Activated T-cell treated with anti-CD3 and anti-CD28 coated beads for 4 hours (primary cell): ENCODE data around the gene ORC5.
"Not testable (repeated sequence)": the region's sequence is repeated elsewhere in the genome, so short reads cannot be mapped to it uniquely, and the experiment has no call there.

Source experiments
- DNase-seq: peaks from one replicate; pipeline ENCODE4 v3.0.0-alpha.2; 2020

The ORC5 gene

GRCh38 chr7:104185346-104185745, 22.5 kb downstream of the ORC5 start:
- DNase-seq, result no peak

DNA sequence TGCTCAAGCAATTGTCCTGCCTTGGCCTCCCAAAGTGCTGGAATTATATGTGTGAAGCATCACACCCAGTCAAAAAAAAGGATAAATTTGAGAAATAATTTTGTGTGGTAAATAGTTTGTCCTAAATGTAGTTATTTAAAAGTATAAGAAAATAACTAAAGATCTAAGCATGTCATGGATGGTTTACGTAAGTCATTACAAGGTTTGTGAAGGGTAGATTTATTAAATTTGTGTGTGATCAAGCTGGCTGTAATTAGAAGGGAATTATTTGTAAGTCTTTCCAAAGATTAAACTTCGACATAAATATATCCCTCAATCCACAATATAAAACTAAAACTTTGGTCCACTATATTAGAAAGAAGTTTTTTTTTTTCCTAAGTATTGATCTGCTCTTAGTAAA, 28.6 kb downstream of the ORC5 start:
- DNase-seq, result no peak

DNA sequence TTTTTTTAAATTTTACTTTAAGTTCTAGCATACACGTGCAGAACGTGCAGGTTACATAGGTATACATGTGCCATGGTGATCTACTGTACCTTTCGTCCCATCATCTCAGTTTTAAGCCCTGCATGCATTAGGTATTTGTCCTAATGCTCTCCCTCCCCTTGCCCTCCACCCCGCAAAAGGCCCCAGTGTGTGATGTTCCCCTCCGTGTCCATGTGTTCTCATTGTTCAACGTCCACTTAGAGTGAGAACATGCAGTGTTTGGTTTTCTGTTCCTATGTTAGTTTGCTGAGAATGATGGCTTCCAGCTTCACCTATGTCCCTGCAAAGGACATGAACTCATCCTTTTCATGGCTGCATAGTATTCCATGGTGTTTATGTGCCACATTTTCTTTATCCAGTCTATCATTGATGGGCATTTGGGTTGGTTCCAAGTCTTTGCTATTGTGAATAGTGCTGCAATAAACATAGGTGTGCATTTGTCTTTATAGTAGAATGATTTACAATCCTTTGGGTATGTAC, 30.2 kb downstream of the ORC5 start:
- not testable (repeated sequence) for DNase-seq

- no peak for DNase-seq
Measured at GRCh38 chr7:104176332-104176731, 31.5 kb downstream of the ORC5 start.

- no peak for DNase-seq
Measured at GRCh38 chr7:104175361-104175984, 32.3 kb downstream of the ORC5 start.

DNA sequence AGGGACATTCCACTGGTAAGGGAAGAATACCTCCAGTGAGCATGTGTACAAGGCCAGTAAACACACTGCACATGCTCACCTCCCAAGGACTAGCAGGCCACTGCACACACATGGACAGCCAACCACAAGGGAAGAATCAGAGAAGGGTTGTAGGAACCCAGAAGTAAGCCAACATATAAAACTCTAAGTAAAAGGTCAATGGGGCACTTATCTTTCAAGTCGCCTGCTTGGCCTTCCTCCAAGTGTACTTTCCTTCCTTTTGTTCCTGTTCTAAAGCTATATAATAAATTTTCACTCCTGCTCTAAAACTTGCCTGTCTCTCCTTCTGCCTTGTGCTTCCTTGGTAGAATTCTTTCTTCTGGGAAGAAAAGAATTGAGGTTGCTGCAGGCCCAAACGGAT, 33.0 kb downstream of the ORC5 start:
- DNase-seq, result no peak

DNA sequence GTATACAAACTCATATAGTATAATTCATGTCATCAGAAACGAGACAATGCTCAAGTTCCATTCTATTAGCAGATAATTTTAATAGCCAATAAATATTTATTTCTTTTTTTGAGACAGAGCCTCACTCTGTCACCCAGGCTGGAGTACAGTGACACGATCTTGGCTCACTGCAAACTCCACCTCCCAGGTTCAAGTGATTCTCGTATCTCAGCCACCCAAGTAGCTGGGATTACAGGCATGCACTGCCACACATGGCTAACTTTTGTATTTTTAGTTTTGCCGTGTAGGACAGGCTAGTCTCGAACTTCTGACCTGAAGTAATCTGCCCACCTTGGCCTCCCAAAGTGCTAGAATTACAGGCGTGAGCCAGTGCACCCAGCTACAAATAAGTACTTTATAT, 45.7 kb downstream of the ORC5 start:
- DNase-seq, result no peak

GRCh38 chr7:104161244-104161643, 46.6 kb downstream of the ORC5 start:
- DNase-seq, result no peak

DNA sequence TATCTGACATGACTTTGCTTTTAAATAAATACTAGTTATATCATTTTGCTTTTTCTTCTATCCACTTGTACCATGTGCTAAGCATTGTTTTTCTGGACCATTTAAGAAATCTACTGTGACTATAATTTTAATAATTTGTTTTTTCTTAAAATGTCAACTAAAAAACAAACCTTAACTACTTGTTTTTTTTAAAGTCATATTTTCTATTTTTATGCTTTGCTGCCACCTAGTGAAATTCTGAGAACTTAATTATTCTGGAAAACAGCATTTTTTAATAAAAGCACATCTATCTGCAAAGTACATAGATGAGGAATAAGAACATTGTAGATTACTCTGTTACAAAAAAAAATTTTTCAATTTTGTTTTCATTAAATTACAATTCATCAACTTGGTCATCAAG, 47.4 kb downstream of the ORC5 start:
- DNase-seq, result no peak

DNA sequence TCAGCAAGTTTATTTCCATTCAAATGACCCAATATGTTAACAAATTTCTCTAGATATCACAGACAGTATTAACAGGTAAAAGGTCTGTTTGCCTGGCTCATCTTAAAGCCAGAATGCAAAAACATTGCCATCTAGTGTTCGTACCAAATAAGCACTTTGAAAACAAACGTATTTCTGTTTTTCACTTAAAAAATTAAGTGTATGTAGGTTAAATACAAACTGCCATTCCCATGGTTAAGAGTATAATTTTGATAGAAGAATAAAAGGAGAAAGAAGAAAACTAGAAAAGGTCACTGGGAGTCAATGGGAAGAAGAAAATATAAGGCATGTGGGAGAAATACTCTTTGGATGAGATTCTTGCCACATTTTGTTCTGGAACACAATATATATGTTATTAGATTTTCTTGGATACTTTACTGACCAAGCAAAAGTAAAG, 51.0 kb downstream of the ORC5 start:
- DNase-seq, result no peak

GRCh38 chr7:104153287-104153686, 54.5 kb downstream of the ORC5 start:
- DNase-seq, result no peak

GRCh38 chr7:104152468-104152867, 55.3 kb downstream of the ORC5 start:
- DNase-seq, result no peak

GRCh38 chr7:104150470-104150869, 57.3 kb downstream of the ORC5 start:
- DNase-seq, result no peak

DNA sequence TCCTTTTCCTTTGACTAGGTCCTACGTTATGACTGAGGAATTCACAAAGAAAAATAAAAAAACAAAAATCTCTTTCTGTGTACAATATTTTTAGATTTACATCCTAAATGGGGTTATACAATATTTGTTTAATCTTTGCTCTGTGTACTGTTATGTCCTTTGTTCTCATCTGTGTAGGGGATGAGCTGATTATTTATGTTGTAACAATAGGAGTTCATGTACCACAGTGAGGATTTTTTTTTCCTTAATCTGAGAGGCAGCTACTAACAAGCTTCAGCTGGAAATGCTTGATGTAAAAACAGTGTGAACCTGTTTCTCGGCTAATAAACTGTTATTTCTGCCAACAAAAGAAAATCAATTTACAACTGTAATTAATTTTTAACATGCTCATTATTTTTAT, 58.0 kb downstream of the ORC5 start:
- no peak for DNase-seq

DNA sequence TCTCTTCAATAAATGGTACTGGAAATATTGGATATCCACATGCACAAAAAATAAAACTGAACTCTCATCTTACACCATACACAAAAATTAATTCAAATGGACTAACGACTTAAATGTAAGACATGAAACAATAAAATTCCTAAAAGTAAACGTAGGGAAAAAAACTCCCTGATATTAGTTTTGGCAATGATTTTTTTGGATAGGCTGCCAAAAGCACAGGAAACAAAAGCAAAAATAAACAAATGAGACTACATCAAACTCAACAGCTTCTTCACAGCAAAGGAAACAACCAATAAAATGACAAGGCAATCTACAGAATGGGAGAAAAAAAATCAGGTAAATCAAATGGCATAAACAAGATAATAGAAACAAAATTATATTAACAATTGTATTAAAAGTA, 65.7 kb downstream of the ORC5 start:
- DNase-seq, result no peak

- no peak for DNase-seq
Measured at GRCh38 chr7:104137971-104138370, 69.8 kb downstream of the ORC5 start.

DNA sequence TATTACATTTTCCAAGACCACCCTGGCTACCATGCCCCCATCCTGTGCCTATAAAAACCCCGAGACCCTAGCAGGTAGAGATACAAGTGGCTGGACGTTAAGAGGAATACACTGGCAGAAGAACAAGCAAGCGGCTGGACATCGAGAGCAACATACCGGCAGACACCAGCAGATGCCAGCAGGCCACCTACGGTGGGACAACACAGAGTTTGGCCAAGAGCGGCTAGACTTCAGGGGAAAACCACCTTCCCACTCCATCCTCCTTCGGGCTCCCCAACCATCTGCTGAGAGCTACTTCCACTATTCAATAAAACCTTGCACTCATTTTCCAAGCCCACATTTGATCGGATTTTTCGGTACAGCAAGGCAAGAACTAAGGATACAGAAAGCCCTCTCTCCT, 70.3 kb downstream of the ORC5 start:
- DNase-seq, result no peak

GRCh38 chr7:104136981-104137380, 70.8 kb downstream of the ORC5 start:
- no peak for DNase-seq

- DNase-seq, result no peak
Measured at GRCh38 chr7:104136561-104136960, 71.3 kb downstream of the ORC5 start.

DNA sequence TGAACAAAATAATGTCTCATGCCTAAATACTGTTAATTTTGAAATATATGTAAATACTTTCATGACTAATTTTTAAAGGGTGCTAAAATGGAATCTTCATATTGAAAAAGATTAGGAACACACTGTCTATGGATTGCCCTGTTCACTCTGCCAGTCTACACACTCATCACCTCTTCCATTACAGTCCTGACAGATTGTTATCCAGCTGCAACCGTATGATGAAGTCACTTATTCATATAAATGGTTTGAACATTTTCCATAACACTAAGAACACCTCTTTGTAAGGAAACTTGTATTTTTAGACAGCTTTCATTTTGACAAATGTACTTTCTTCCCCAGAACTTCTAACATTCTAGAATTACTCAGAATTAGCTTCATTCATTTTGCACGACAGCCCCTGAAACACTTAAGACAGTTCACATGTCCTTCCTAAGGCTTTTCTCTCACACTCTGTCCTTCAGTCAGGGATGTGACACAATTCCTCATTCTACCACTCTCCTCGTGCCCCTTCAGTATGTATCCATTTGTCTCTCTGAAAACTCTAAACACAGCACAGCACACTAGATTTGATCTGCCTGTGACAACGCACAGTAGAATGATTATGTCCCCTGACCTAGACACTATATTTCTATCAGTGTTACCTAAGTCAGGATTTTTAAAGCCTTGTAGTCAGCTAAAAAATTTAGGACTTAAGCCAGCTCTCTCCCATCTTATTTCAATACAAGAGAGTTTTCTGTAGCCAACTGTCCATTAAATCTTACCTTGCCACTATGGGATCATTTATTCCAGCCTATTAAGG, 71.9 kb downstream of the ORC5 start:
- no peak for DNase-seq

- DNase-seq, result no peak
Measured at GRCh38 chr7:104133238-104133637, 74.6 kb downstream of the ORC5 start.

- no peak for DNase-seq
Measured at GRCh38 chr7:104130726-104131125, 77.1 kb downstream of the ORC5 start.

- no peak for DNase-seq
Measured at GRCh38 chr7:104127204-104127603, 80.6 kb downstream of the ORC5 start.

DNA sequence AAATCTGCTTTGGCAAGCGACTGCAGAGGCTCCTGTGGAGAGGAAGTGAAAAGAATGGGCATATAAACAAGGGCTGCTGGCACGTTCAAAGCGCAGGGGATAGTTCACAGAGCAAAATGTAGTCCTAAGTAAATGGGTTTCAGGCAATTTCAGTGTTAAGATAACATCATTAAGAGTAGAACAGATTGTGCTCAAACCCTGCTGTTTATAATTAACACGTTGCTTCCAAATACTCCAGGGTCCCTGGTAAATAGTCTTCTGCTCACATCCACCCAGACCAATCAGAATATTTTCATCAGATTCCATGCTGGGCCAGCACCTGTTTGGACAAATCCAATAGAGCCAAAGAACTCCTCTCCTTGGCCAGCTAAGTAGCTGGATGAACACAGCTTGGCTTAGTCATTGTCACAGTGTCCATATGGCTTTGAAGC, 81.4 kb downstream of the ORC5 start:
- DNase-seq, result no peak
